OCI-LY3 (cell line): ENCODE measurements around the gene STK32B.

Experiments used
- EZH2phosphoT487 ChIP-seq: fragments of 200-600 bp; shearing (Covaris generic); IDR thresholded peaks from 2 replicates; pipeline ENCODE4 v1.6.1; 2018; ENCODE audit warnings: antibody characterized with exemption, mixed run types, low read depth
- TF ChIP-seq, protein P1 (sequence below): fragments of 200-600, 300-600 bp; sonication (generic); IDR thresholded peaks from 2 replicates; pipeline ENCODE4 v1.5.1; 2014; ENCODE audit warnings: antibody characterized with exemption, low read length, low read depth

DNA sequence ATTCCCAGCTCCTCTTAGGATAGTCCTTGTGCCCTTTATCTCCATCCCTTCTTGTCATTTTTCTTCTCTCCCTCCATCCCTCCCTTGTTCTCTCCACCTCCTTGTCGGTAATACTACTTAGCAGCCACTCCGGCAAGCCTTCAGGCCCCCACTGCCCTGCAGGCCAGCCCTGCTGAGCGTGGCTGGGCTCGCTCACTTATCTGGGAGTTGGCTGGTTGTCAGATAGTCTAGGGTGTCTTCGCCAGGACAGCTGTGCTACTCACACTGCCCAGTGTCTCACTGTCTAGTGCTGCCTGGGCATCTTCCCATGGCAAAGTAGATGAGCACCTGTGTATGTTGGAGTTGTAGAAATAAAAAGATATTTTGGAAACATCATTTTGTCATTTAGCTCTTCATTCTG lies 75.0 kb downstream of the STK32B start:
- TF ChIP-seq, protein P1, sequence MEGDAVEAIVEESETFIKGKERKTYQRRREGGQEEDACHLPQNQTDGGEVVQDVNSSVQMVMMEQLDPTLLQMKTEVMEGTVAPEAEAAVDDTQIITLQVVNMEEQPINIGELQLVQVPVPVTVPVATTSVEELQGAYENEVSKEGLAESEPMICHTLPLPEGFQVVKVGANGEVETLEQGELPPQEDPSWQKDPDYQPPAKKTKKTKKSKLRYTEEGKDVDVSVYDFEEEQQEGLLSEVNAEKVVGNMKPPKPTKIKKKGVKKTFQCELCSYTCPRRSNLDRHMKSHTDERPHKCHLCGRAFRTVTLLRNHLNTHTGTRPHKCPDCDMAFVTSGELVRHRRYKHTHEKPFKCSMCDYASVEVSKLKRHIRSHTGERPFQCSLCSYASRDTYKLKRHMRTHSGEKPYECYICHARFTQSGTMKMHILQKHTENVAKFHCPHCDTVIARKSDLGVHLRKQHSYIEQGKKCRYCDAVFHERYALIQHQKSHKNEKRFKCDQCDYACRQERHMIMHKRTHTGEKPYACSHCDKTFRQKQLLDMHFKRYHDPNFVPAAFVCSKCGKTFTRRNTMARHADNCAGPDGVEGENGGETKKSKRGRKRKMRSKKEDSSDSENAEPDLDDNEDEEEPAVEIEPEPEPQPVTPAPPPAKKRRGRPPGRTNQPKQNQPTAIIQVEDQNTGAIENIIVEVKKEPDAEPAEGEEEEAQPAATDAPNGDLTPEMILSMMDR = no peak
- no peak for TF ChIP-seq EZH2phosphoT487
